GM21367 (cell line): ENCODE measurements around the gene PDRG1.

Experiments
- ATAC-seq: cut with Tn5 transposase; IDR thresholded peaks from one replicate; pipeline ENCODE4 v1.9.1; 2021; ENCODE audit not compliant: unreplicated experiment

PDRG1 gene

GRCh38 chr20:31967830-31968249 is 16.0 kb upstream of the PDRG1 start, which contains the start of gene XKR7:
Gene XKR7, plus strand, starts transcription at chr20:31968151. Its CDS starts 25 bp downstream, at chr20:31968176.
- no peak for ATAC-seq

GRCh38 chr20:31966991-31967655 is 15.3 kb upstream of the PDRG1 start:
- no peak for ATAC-seq

- ATAC-seq, result no peak
Measured at GRCh38 chr20:31963889-31964288, 12.0 kb upstream of the PDRG1 start.

- no peak for ATAC-seq
Measured at GRCh38 chr20:31962761-31963160, 10.9 kb upstream of the PDRG1 start.

GRCh38 chr20:31956556-31957526 is 5.0 kb upstream of the PDRG1 start:
- no peak for ATAC-seq

- no peak for ATAC-seq
Measured at GRCh38 chr20:31954500-31954899, 2.7 kb upstream of the PDRG1 start.

GRCh38 chr20:31953556-31954148 is 1.8 kb upstream of the PDRG1 start:
- no peak for ATAC-seq

- ATAC-seq, result no peak
Measured at GRCh38 chr20:31951203-31951529, 680 bp downstream of the PDRG1 start.

- ATAC-seq, result no peak
Measured at GRCh38 chr20:31949877-31950646, 1.8 kb downstream of the PDRG1 start.

- no peak for ATAC-seq
Measured at GRCh38 chr20:31948008-31948407, 3.8 kb downstream of the PDRG1 start.

GRCh38 chr20:31945785-31946184 is 6.1 kb downstream of the PDRG1 start:
- no peak for ATAC-seq

- ATAC-seq, result no peak
Measured at GRCh38 chr20:31945319-31945718, 6.5 kb downstream of the PDRG1 start.

GRCh38 chr20:31943052-31943471 is 8.8 kb downstream of the PDRG1 start:
- no peak for ATAC-seq

- no peak for ATAC-seq
Measured at GRCh38 chr20:31939661-31940060, 12.2 kb downstream of the PDRG1 start.

GRCh38 chr20:31937820-31938219 is 14.0 kb downstream of the PDRG1 start:
- no peak for ATAC-seq

GRCh38 chr20:31936420-31936819 is 15.4 kb downstream of the PDRG1 start:
- no peak for ATAC-seq

- ATAC-seq, result no peak
Measured at GRCh38 chr20:31934968-31935764, 16.7 kb downstream of the PDRG1 start.

GRCh38 chr20:31934491-31934890 is 17.4 kb downstream of the PDRG1 start:
- no peak for ATAC-seq

- ATAC-seq, result no peak
Measured at GRCh38 chr20:31933698-31934097, 18.1 kb downstream of the PDRG1 start.

- no peak for ATAC-seq
Measured at GRCh38 chr20:31930779-31931178, 21.1 kb downstream of the PDRG1 start.
